ENCODE data around the gene NCAPG2.
"Not testable (repeated sequence)": the region's sequence is repeated elsewhere in the genome, so short reads cannot be mapped to it uniquely, and the experiment has no call there.

The NCAPG2 gene

DNA sequence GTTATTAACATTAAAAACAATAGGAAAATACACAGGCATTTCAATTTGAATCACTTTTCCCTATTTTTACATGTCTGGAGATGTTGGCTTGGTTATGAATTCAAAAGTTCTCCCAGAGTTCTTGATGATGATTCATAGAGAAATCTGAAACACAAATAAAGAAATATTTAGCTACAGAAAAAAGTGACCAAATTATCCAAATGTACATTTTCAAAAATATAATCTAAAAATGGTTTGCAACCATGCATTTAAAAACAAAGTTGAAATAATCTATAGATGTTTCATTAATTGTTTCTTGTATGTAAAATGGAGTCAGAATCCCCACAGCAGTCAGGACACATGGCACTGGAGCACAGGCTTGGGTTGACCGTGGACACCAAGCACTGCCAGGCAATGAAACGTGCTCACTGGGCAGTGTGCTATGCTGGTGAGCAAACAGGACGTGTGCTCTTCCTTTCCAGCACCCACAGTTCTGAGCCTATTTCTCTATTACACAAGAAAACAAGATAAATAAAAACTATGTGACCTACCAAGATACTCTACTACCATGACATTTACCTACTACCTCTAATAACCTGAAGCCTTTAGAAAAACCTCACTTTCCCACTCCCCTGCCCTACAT, 72.9 kb downstream of the NCAPG2 start:
- H3K36me3 ChIP-seq (ENCODE audit: control insufficient read depth, insufficient read depth, low read length), result peaks cover 8% of the 10 kb centered on the region
- no peak for DNase-seq (ENCODE audit: extremely low read depth, insufficient read length)
- TF ChIP-seq, protein P1, sequence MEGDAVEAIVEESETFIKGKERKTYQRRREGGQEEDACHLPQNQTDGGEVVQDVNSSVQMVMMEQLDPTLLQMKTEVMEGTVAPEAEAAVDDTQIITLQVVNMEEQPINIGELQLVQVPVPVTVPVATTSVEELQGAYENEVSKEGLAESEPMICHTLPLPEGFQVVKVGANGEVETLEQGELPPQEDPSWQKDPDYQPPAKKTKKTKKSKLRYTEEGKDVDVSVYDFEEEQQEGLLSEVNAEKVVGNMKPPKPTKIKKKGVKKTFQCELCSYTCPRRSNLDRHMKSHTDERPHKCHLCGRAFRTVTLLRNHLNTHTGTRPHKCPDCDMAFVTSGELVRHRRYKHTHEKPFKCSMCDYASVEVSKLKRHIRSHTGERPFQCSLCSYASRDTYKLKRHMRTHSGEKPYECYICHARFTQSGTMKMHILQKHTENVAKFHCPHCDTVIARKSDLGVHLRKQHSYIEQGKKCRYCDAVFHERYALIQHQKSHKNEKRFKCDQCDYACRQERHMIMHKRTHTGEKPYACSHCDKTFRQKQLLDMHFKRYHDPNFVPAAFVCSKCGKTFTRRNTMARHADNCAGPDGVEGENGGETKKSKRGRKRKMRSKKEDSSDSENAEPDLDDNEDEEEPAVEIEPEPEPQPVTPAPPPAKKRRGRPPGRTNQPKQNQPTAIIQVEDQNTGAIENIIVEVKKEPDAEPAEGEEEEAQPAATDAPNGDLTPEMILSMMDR (IDR thresholded peaks at IDR 0.05; ENCODE audit: insufficient read depth, low read length, poor library complexity, severe bottlenecking), result no peak
- no peak overlapping the region for H3K4me3 ChIP-seq (replicated peaks; ENCODE audit: low read depth, low read length)
- H3K27me3 ChIP-seq (replicated peaks; ENCODE audit: control insufficient read depth, insufficient read depth, low read length), result no peaks in the 10 kb centered on the region

DNA sequence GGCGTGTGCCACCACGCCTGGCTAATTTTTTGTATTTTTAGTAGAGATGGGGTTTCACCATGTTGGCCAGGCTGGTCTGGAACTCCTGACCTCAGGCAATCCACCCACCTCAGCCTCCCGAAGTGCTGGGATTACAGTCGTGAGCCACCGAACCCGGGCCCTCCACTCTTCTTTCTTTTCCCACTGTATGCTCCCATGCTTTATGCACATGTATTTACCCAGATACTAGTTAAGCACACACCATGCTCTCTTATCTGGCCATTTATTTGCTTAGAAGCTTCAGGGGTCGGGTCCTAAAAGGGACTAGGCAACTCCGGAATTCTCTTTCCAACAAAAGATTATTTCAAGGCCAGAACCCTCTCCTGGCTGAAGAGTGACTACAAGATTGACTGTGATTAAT, 78.3 kb downstream of the NCAPG2 start:
- not testable (repeated sequence) for H3K36me3 ChIP-seq (ENCODE audit: control insufficient read depth, insufficient read depth, low read length); H3K4me3 ChIP-seq (replicated peaks; ENCODE audit: low read depth, low read length); DNase-seq (ENCODE audit: extremely low read depth, insufficient read length)

DNA sequence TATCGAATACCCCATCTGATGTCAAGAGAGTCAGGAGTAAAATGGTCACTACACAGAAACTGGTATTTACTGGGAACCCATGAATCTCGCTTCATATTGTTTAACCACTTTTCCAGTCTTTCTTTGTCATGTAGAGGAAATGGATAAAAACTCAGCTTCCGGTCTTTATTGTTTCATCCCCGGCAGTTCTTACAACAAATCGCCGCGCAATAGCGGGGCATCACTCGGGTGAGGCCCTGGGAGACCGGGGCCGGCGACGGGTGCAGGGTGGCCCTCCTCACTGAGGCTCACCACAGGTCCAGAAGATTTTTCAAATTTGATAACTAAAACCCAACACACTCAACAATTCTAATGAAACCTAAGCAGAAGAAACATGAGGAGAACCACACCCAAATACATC, 81.4 kb downstream of the NCAPG2 start:
- TF ChIP-seq, protein P1 (IDR thresholded peaks at IDR 0.05; ENCODE audit: insufficient read depth, low read length, poor library complexity, severe bottlenecking), result no peak
- H3K4me3 ChIP-seq (replicated peaks; ENCODE audit: low read depth, low read length), result no peak overlapping the region
- H3K36me3 ChIP-seq (ENCODE audit: control insufficient read depth, insufficient read depth, low read length), result no peaks in the 10 kb centered on the region; the same call in 1 of the 2 replicates
- DNase-seq (ENCODE audit: extremely low read depth, insufficient read length), result no peak
- H3K27me3 ChIP-seq (replicated peaks; ENCODE audit: control insufficient read depth, insufficient read depth, low read length), result no peaks in the 10 kb centered on the region

More for the DNA sequence above, 78.3 kb downstream of the NCAPG2 start:
- not testable (repeated sequence) for H3K27me3 ChIP-seq (replicated peaks; ENCODE audit: control insufficient read depth, insufficient read depth, low read length)

DNA sequence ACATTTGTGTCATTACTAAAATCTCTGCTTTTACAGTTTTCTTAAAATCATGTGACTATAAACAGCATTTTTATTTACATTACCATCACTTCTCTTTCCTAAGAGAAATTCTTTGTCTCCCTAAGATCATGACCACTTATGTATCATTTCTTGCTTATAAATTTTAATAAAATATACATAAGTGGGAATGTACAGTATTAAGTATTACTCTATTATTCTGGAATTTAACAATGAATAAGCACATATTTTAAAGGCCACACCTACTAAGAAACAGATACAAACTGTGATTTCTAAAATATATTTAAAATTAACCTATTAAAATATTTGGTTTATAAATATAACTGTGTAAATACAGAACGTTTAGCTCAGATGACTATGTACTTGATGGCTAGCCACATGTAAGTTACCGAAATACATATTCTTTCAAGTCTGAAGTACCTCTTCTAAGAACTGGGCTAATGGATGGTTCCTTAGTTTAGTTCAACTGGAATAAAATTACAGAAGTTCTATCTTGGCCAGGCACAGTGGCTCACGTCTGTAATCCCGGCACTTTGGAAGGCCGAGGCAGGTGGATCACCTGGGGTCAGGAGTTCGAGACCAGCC, 83.7 kb downstream of the NCAPG2 start:
- no peaks in the 10 kb centered on the region for H3K27me3 ChIP-seq (replicated peaks; ENCODE audit: control insufficient read depth, insufficient read depth, low read length)
- no peak for DNase-seq (ENCODE audit: extremely low read depth, insufficient read length)
- no peaks in the 10 kb centered on the region; the same call in 1 of the 2 replicates for H3K36me3 ChIP-seq (ENCODE audit: control insufficient read depth, insufficient read depth, low read length)
- H3K4me3 ChIP-seq (replicated peaks; ENCODE audit: low read depth, low read length), result no peak overlapping the region
- TF ChIP-seq, protein P1 (IDR thresholded peaks at IDR 0.05; ENCODE audit: insufficient read depth, low read length, poor library complexity, severe bottlenecking), result no peak

DNA sequence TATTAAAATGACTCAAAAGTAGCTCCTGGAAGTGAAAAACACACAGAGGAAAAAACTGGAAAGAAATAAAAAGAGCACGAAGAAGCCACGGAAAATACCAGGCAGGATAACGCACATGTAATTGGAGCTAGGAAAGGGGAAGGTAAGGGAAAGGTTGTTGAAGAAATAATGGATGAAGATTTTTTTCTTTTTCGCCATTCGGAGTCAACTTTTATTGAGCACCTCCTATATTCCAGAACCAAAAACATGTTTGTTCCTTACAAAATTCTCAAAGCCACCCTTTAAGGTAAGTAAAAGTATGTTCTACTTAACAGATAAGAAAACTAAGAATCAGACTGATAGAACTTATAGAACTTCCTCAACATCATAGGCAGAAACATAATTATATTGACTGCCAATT, 84.2 kb downstream of the NCAPG2 start:
- Histone ChIP-seq H3K36me3 (ENCODE audit: control insufficient read depth, insufficient read depth, low read length) (no peaks in the 10 kb centered on the region; the same call in 1 of the 2 replicates), H3K4me3 (replicated peaks; ENCODE audit: low read depth, low read length) (no peak overlapping the region), H3K27me3 (replicated peaks; ENCODE audit: control insufficient read depth, insufficient read depth, low read length) (no peaks in the 10 kb centered on the region)
- no peak for DNase-seq (ENCODE audit: extremely low read depth, insufficient read length)
- TF ChIP-seq, protein P1 (IDR thresholded peaks at IDR 0.05; ENCODE audit: insufficient read depth, low read length, poor library complexity, severe bottlenecking), result no peak

DNA sequence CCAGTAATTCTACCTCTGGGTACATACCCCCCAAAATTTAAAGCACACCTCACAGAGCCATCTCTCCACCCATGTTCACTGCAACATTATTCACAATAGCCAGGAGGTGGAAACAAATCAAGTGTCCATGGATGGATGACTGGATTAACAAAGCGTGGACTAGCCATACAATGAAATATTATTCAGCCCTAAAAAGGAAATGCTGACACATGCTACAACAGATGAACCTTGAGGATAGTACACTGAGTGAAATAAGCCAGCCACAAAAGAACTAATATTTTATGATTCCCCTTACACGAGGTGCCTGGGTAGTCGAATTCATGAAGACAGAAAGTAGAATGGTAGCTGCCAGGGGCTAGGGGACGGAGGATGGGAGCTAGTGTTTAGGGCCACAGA, 85.9 kb downstream of the NCAPG2 start:
- DNase-seq (ENCODE audit: extremely low read depth, insufficient read length), result no peak
- Histone ChIP-seq H3K36me3 (ENCODE audit: control insufficient read depth, insufficient read depth, low read length) (no peaks in the 10 kb centered on the region; the same call in 1 of the 2 replicates), H3K27me3 (replicated peaks; ENCODE audit: control insufficient read depth, insufficient read depth, low read length) (no peaks in the 10 kb centered on the region), H3K4me3 (replicated peaks; ENCODE audit: low read depth, low read length) (no peak overlapping the region)
- TF ChIP-seq, protein P1 (IDR thresholded peaks at IDR 0.05; ENCODE audit: insufficient read depth, low read length, poor library complexity, severe bottlenecking), result no peak
